ENCODE measurements around the gene TMIGD1. TPM values are rescaled to one million over a fixed set of nuclear protein-coding genes. Genes with fewer than 3 reads are reported as not detected.

Gene TMIGD1
- total and polyA plus RNA-seq, 10 donors = not detected

- H3K4me3 ChIP-seq = no peak overlapping the region
- intact Hi-C loops (cut with DNase I; ENCODE audit: low total_unique reads) = no loop called here
- DNase-seq = no peak
- no peaks in the 10 kb centered on the region for H3K9me3 ChIP-seq
- WGBS, 5 donors = 71 to 76% (median 75%) methylated on average over 5 of the region's 5 CpGs
- no peaks in the 10 kb centered on the region for H3K36me3 ChIP-seq
- peaks cover 0 to 3% (median 0%) of the 10 kb centered on the region in 7 donors for H3K27me3 ChIP-seq (replicated peaks in 1 of 7)
- TF ChIP-seq CTCF (IDR thresholded peaks at IDR 0.05 in 8 of 11, conservative IDR thresholded peaks at IDR 0.05 in 3 of 11) = no peak
- no peak overlapping the region for H3K27ac ChIP-seq
- peaks cover 0 to 18% (median 13%) of the 10 kb centered on the region in 6 donors for H3K4me1 ChIP-seq
Measured at GRCh38 chr17:30296499-30297080, 37.3 kb downstream of the TMIGD1 start.

GRCh38 chr17:30292286-30292858, 41.5 kb downstream of the TMIGD1 start:
- peaks cover 0 to 3% (median 0%) of the 10 kb centered on the region in 7 donors for H3K27me3 ChIP-seq (replicated peaks in 1 of 7)
- intact Hi-C loops (cut with DNase I; ENCODE audit: low total_unique reads) = no loop called here
- peak overlapping the region; percentile 47 to 86 (median 77) for H3K27ac ChIP-seq
- peaks cover 0 to 19% (median 12%) of the 10 kb centered on the region in 6 donors for H3K36me3 ChIP-seq
- H3K4me1 ChIP-seq = peaks cover 10 to 32% (median 21%) of the 10 kb centered on the region in 6 donors
- peak overlapping the region; percentile 85 to 100 (median 98) for H3K4me3 ChIP-seq
- no peak for DNase-seq
- WGBS, 5 donors = 31 to 39% (median 34%) methylated on average over 14 to 17 of the region's 17 CpGs
- no peak for TF ChIP-seq POLR2A (IDR thresholded peaks at IDR 0.05)
- TF ChIP-seq POLR2AphosphoS5 (IDR thresholded peaks at IDR 0.05) = no peak
- TF ChIP-seq CTCF (IDR thresholded peaks at IDR 0.05 in 8 of 11, conservative IDR thresholded peaks at IDR 0.05 in 3 of 11) = no peak
- H3K9me3 ChIP-seq = no peaks in the 10 kb centered on the region

GRCh38 chr17:30291543-30292285, 42.1 kb downstream of the TMIGD1 start, which contains the start of gene BLMH:
TSS of gene BLMH (minus strand) at chr17:30291944. CDS start at chr17:30291819, 125 bp downstream.
- peak within 1 kb of the TSS; percentile 47 to 86 (median 77) for H3K27ac ChIP-seq
- TF ChIP-seq POLR2AphosphoS5 (IDR thresholded peaks at IDR 0.05) (peak; percentile 73 to 87 (median 82)), CTCF (IDR thresholded peaks at IDR 0.05 in 8 of 11, conservative IDR thresholded peaks at IDR 0.05 in 3 of 11) (no peak), POLR2A (IDR thresholded peaks at IDR 0.05) (peak in 1 of 3 donors; percentile 52)
- H3K4me1 ChIP-seq = peaks cover 10 to 32% (median 21%) of the 10 kb centered on the region in 6 donors
- H3K27me3 ChIP-seq (replicated peaks in 1 of 7) = peaks cover 0 to 3% (median 0%) of the 10 kb centered on the region in 7 donors
- H3K4me3 ChIP-seq = peak within 1 kb of the TSS; percentile 85 to 100 (median 98)
- peaks cover 0 to 25% (median 17%) of the 10 kb centered on the region in 6 donors for H3K36me3 ChIP-seq
- intact Hi-C loops (cut with DNase I; ENCODE audit: low total_unique reads) = no loop called here
- H3K9me3 ChIP-seq = no peaks in the 10 kb centered on the region
- DNase-seq = peak; percentile 94
- WGBS, 5 donors = 0 to 3% (median 1%) methylated on average over 8 to 89 of the region's 89 CpGs
